HG02852 (cell line): ENCODE results near the gene RXFP1.

ENCODE experiments used
- ATAC-seq: cut with Tn5 transposase; IDR thresholded peaks from one replicate; pipeline ENCODE4 v1.9.1; 2021; ENCODE audit warnings: mild to moderate bottlenecking, moderate library complexity; ENCODE audit not compliant: unreplicated experiment

Gene RXFP1

DNA sequence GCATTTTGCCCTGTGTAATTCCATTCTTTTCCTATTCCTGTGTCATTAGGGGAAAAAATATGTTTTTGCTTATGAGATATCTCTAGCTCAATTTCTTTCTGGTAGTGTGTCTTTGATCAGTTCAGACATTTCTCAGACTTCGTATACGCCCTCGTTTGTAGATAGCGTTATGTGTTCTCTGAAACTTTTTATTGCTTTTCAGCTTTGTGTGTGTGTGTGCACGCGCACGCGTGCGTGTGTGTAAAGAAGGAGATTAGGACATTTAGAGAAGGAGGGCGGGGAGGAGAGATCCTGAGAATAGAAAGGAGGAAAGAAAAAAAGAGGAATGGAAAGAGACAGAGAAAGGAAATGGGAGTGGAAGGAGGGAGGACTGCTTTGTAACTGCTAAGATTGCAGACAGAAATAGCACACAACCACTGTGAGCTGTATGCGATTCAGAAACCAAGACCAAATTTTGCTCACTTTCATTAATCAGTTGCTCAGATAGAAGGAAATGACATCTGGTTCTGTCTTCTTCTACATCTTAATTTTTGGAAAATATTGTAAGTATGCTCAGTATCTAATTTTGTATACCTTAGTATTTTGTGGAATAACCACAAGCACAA is at the start of gene RXFP1:
Gene RXFP1 (plus strand): TSS at position 399 of the 605 bp plus-strand sequence. CDS start 95 bp downstream, at position 494.
- no peak for ATAC-seq

DNA sequence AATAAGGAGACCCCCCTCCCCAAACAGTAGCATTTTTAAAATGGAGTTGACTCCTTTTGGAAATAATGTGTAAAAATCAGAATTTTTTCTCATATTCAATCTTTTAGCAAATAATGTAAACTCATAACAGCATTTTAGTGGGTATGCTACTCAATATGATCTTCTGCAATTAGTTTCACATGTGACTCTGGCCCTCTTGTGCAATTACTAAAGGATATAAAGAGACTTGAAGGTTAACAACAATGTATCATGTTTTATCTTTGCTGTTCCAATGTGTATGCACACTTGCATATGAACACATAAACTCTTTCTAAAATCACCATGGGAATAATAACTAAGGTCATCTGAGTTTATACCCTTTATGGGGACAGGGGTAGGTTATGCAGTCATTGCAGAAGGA is 39.9 kb upstream of the RXFP1 start:
- no peak for ATAC-seq

DNA sequence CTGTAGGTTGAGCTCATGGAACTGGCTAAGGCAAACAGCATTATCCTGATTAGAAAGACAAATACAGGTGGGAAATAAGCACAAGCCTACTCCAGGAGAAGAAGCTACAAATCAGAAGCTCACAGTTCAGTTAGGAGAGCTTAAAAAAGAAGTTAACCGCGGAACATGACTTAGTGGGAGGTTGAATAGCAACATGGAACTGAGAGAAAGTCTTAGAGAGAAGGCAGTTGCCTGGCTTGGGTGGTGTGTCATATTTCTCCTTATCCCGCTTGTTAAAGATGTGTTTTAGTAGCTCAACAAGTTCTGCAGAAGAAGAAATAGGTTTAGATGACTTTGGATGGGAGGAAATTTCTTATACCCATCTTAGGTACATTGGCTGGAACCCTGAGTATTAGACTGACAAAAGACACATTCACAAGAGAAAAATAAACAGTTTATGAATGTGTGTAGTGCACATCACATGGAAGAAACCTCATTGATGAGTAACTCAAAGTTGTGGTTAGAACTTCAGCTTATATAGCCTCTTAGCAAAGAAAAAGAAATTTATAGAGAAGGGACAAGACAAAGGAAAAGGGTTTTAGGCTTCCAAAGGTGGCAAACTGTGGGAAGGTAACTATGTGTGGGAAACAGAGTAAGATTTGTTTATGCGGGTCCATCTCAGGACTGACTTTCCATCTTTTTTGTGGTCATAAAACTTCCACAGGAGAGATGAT is 37.4 kb upstream of the RXFP1 start:
- ATAC-seq: no peak

DNA sequence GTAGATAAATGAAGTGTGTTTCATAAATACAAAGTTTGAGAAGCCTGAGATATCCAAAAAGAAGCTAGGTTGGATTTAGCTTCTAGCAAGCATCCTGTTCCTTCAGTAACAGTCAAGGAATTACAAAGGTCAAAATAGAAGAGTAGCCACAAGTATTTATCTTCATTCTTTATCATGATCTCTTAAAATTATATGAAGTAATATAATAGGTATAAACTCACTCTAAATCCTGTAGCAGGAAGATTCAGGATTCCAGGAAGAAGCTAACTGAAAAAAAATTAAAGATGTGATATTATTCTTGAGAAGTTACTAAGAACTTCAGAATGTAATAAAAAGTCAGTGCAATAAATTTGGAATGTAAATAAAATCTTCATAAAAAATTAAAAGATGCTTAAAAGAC is 31.1 kb upstream of the RXFP1 start:
- no peak for ATAC-seq

DNA sequence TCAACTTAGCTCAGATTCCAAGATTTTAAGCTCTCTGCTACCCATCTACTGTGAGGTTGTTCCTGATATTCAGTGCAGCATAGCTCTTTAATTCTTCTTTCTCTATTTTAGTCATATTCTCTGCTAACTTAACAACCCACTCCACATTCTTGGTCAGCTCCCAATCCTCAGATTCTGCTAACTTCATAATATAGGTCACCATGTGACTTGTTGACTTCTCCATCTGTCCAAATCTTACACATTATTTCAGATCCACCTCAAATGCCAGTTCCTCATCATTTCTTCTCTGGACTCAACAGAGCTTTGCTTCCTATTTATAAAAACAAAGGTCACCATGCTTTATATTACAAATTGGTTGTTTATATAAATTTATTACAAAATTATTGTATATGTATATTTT is 29.3 kb upstream of the RXFP1 start:
- ATAC-seq: no peak

DNA sequence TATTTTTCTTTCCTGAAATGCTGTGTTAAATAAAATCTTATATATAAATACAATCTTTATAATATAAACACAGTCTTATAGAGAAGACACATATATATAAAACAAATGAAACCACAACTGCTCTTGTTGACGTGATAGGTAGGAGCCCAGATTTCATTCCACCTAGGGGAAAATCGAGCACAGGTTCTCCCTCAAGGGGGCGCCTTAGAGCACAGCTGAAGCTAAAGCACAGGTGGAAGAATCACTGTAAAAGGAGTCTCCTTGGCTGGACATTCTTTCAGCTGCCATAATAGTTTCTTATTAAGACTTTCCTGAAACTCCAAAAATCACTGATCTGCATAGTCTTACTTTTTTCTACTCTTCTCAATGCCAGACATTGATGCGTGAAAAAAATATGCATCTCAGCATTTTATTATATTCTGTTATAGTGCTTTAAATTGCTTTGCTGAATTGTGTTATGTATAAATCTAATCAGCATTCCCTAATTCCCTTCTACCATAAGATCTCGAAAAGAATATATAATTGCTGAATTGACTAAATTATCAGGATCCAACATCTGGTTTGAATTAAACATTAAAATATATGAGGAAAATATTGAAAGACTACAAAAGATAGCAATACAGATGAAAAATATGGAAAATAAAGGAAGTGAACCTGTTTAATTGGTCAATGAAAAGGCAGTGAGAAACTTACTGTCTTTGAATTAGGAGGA is 25.5 kb upstream of the RXFP1 start:
- no peak for ATAC-seq

DNA sequence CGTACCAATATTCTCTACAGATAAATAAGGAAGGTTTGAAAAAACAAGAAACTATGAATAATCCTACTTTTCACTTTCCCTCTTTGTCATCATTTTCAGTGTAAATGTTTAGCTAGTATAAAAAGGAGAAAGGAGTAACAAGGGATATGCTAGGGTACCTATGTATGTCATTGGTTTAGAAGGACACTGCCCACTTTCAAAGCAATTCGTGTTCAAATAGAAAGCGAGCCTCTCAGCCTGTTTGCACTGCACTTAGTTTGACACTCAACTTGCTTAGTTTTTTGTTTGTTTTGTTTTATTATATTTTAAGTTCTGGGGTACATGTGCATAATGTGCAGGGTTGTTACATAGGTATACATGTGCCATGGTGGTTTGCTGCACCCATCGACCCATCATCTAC is 21.6 kb upstream of the RXFP1 start:
- no peak for ATAC-seq

DNA sequence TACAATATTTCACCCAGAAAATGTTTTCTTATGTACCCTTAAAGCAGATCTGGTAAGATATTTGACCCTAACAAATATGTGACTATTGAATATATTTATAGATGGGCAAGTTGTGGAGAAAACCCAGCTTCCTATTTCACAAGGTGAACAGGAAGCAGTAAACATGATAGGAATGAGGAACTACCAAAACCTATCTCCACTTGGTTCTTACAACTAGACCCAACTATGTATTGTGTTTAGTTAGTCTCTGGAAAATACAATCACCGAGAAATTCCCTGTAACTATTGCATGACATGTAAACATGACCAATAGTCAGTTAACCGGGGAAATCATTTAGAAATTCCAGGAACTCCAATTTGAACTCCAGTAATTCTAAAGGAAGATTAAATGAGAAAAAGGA is 8.4 kb upstream of the RXFP1 start:
- ATAC-seq: no peak

DNA sequence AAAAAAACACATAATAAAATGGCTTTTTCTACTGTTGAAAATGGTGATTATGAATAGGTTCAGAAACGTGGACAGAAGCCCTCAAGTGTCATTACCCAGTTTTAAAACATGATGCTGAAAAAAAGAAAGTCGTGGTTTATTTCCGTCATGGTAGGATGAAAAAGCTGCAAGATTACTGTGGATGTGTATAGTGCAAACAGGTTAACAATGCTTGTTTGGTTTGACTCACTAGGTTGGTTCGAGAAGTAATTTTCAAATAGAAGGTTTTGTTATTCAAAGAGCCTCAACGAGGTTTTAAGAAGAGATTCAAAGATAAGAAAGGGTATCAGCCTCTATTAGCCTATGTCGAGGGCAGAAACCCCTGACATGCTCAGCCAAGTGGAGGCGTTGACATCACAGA is 2.5 kb upstream of the RXFP1 start:
- ATAC-seq: no peak

DNA sequence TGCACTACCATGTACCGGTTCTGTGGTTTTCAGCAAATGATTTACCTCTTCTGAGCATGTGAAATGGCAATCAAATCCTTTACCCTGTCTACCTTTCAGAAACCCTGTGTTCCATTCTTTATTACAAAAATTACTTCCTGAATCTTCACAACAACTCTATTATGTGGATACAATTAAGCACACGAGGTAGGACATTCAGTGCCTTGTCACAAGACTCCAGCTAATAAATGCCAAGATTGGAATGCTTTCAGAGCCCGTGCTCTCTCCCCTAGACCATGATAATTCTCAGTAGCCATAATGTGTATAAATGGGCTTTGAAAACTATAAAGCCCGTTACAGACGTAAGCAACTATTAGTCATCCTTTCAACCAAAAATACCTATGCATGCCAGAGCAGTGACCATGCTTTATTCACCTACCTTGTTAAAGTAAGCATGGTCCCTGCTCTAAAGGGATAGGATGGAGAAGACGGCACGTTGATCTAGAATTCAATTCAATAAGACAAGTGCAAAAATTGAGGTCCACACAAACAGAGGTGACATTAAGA is 2.4 kb downstream of the RXFP1 start:
- no peak for ATAC-seq

DNA sequence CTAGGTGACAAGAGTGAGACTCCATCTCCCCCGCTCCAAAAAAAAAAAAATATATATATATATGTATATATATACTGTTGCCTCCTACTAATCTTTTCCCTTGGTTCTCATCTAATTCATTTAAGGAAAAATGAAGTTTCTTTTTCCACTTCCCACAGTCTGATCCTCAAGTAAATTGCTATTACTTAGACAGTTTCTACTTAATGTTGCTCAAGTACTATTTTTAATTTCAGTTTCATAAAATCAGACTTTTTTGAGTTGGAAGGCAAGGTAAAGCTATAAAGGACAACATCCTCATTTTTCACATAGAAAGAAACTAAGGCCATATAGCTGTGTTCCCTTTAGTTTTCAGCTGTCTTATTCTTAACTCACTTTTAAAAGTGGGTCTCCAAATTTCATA is 5.8 kb downstream of the RXFP1 start:
- no peak for ATAC-seq

DNA sequence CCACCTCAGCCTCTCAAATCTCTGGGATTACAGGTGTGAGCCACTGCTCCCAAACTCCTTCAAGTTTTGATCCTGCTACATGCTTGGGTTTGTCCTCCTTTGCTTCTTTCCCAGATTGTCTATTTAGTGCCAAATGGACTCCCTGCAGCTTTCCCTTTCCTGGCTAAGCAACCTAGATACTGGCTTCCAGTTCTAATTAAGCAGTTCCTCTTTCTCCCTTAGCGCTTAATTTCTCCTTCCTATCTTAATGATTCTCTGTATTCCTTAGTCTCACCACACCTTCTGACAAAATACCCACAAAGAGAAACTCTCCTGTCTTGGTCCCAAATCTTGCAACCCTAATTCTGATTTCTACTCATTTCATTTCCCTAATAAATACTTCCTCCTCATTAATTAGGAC is 7.8 kb downstream of the RXFP1 start:
- no peak for ATAC-seq

DNA sequence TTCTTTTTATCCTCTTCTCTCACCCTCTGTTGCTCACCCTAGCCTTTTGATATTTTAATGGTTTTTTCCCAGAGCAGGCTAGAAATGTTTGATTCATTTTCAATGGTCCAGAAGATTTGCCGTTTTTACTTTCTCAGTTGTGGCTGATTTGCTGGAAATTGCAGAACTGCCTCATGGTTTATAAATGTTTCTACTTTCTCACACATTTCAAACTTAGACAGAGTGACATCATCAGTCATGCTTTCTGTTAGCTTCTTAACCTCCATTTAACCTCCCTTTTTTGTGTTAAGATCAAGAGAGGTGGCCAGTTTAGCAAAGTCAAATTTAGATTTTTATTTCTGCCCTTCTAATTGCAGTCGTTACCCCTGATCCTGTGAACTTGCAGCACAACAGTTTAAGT is 8.7 kb downstream of the RXFP1 start:
- ATAC-seq: no peak

DNA sequence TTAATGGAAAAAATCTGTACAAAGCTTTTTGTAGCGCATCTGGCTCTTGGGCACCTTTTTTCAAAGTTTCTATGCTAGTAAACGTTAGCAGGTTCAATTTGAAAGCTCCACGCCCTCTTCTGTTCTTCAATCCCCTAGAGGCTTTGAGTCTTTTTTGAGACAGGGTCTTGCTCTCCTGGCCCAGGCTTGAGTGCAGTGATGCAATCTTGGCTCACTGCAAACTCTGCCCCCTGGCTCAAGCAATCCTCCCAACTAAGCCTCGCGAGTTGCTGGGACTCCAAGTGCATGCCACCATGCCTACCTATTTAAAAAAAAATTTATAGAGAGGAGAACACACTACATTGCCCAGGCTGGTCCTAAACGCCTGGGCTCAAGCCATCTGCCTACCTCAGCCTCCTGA is 9.2 kb downstream of the RXFP1 start:
- no peak for ATAC-seq

DNA sequence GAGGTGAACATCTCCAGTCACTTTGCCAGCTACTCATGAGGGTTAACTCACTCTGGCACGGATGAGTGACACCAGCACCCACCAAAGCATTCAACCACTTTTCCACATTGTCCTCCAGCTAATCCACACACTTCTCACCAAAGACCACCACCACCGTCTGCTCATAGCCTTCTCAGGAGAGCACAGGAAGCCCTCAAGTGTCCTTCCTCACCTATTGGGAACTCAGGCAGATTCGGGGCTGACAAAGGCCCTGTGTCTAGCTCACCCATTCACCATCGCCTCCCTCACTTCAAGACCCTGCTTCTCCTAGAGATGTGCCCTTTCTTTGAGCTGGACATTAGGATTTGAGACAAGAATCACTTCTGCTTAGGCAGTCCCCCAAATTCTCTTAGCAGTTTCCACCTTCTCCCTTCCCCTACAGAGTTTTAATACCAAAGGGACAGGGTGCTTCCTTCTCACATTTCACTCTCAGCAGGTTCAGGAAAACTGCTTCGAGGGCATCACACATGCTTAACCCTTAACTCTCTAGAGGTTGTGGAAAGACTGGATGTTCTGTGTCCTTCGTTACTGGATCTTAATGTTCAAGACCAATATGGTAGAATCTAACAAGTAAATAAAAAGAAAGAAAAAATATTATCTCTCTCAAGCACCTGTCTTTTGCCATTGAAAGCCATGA is 11.0 kb downstream of the RXFP1 start:
- no peak for ATAC-seq

DNA sequence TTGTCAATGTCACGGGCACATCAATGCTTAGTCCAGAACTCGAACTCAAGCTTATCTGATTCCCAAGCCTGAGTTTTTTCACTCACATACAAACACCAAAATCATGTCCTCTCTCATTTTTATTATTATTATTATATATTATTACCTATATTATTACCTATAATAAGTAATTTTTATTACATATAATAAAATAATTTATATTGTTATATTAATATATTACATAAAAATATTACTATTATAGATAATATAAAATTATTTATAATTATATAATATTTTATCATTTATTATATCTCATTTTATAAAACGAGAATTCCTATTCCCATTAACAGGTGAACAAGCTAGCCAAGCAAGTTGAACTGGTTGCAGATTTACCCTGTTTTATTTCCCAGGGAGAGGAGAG is 13.0 kb downstream of the RXFP1 start:
- ATAC-seq: no peak

DNA sequence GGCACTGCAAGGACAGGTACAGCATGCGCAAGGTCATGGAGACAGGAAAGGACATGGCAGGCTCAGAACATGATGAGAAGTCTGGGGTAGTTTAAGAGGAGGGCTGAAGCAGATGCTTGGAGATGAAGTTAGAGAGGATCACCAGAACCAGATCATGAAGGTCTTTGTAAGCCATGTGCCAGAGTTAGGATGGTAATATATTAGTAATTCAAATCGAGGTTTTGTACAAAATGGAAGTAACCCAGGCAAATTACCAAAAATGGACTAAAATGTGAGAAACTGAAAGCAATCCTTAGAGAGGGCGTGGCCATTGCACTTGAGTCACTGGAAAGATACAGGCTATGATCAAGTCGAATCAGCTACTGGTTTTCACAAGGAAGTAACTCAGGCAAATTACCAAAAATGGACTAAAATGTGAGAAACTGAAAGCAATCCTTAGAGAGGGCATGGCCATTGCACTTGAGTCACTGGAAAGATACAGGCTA is 13.5 kb downstream of the RXFP1 start:
- peak; percentile 66 for ATAC-seq

DNA sequence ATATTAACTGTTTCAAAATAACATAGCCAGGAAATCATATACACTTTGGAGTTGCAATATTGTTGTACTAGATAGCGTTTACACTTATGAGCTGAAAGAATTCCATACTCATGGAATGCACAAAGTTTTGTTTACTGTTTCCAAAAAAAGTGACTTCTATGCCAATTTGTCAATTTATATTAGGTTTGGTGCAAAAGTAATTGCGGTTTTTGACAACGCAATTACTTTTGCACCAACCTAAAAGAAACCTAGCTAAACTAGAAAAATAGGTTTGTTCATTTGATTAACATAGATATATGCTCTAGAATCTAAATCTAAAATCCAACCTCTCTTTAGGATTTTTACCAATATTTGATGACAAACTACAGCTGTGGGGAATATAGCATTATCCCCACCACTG is 15.2 kb downstream of the RXFP1 start:
- ATAC-seq: no peak

DNA sequence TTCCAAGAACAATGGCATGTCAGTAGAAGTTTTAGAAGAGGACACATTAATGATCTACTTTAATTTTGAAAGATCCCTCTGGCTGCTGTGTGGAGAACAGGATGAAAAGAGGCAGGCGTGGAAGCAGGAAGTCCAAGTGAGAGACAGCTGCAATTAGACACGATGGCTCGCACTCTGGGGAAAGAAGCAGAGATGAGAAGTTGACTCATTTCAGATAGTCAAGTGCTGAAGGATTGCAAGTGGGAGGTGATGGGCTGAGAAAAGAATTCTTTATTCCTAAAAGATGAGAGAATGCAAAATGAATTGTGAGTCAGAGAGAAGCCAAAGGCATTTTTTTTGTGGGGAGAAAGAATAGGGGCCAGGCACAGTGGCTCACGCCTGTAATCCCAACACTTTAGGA is 16.5 kb downstream of the RXFP1 start:
- no peak for ATAC-seq

DNA sequence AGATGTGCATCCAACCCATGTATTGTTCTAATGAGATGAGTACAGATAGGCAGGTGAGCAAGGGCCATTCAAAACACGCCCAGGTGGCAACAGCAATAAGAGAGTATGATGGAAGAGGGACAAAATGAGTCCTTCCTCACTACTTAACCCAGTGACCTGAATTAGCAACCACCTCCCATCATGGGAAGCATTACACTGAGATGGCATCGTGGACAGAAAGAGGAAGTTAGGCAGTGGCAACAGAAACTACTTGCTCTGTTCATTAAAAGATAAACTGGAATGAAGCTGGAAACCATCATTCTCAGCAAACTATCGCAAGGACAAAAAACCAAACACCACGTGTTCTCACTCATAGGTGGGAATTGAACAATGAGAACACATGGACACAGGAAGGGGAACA is 17.2 kb downstream of the RXFP1 start:
- no peak for ATAC-seq
